DMS114 treated with DMSO at 0.1 percent for 48 hours (cell line): ENCODE results near the gene ZNF473.
"Not testable (repeated sequence)": the region's sequence is repeated elsewhere in the genome, so short reads cannot be mapped to it uniquely, and the experiment has no call there.

Source experiments
- DNase-seq: peaks from one replicate; lab custom pipeline; 2025; ENCODE audit not compliant: unreplicated experiment; lab: John Stamatoyannopoulos, UW

The ZNF473 gene

GRCh38 chr19:50097884-50098283 lies 72.1 kb downstream of the ZNF473 start:
- not testable (repeated sequence) for DNase-seq

GRCh38 chr19:50098892-50099291 lies 73.1 kb downstream of the ZNF473 start:
- DNase-seq: not testable (repeated sequence)

GRCh38 chr19:50099696-50100095 lies 73.9 kb downstream of the ZNF473 start:
- not testable (repeated sequence) for DNase-seq

- not testable (repeated sequence) for DNase-seq
Measured at GRCh38 chr19:50100946-50101345, 75.1 kb downstream of the ZNF473 start.
